Neural progenitor cell (in vitro differentiated cells): ENCODE measurements around the gene KIF12.

Experiments
- CTCF ChIP-seq: fragments of 200-600 bp; sonication (generic); IDR thresholded peaks from 2 replicates; pipeline ENCODE4 v1.5.1; 2017; ENCODE audit warnings: antibody characterized with exemption, mild to moderate bottlenecking
- EZH2phosphoT487 ChIP-seq: fragments of 200-600 bp; sonication (generic); IDR thresholded peaks from 2 replicates; pipeline ENCODE4 v1.6.1; 2017; ENCODE audit warnings: antibody characterized with exemption

GRCh38 chr9:114098936-114099668 is at the start of gene KIF12:
- TF ChIP-seq CTCF (no peak), EZH2phosphoT487 (no peak)
